PC-3 (cell line): Measurements from ENCODE around the gene SERPINA9. TPM values are rescaled to one million over a fixed set of nuclear protein-coding genes. Genes with fewer than 3 reads are reported as not detected.

ENCODE experiments used
- ATAC-seq: fragments of 200-7000 bp; cut with Tn5 transposase; 2 replicates; pipeline ENCODE4 v1.9.1; 2020; ENCODE audit warnings: mild to moderate bottlenecking, moderate library complexity
- BruUV-seq: library from RNA; stranded (reverse); fragments of 400-500 nt; replicated peaks from 2 replicates; lab custom pipeline; 2021; lab: Mats Ljungman, UMichigan
- CTCF ChIA-PET: fragments of 300-600 bp; sonication (Branson Sonifier 250); formaldehyde crosslinking; loops from one replicate; lab custom pipeline; 2022; ENCODE audit warnings: antibody characterized with exemption; lab: Charles Lee
- POLR2A ChIA-PET: fragments of 300-600 bp; sonication (Branson Sonifier 250); formaldehyde crosslinking; loops from one replicate; lab custom pipeline; 2022; ENCODE audit warnings: antibody characterized with exemption; ENCODE audit not compliant: unreplicated experiment; lab: Charles Lee
- DNase-seq: peaks from one replicate; pipeline ENCODE4 v3.0.0-alpha.2; 2015
- H2AFZ ChIP-seq: fragments of 300-600 bp; sonication (generic); 2 replicates; pipeline ENCODE4 v1.6.0; 2016; ENCODE audit warnings: antibody characterized with exemption, low read length
- H3F3A ChIP-seq: fragments of 300-600 bp; sonication (generic); one replicate; pipeline ENCODE4 v1.6.0; 2017; ENCODE audit warnings: antibody characterized with exemption, low read length, control low read depth, mild to moderate bottlenecking; ENCODE audit not compliant: unreplicated experiment
- H3K27ac ChIP-seq: fragments of 300-600 bp; sonication (generic); 2 replicates; pipeline ENCODE4 v1.5.1; 2016; ENCODE audit warnings: mild to moderate bottlenecking, low read length
- H3K27me3 ChIP-seq: fragments of 300-600 bp; sonication (generic); 2 replicates; pipeline ENCODE4 v1.6.1; 2016; ENCODE audit warnings: low read length, mixed read lengths
- H3K36me3 ChIP-seq: fragments of 300-600 bp; sonication (generic); 2 replicates; pipeline ENCODE4 v1.6.1; 2016; ENCODE audit warnings: low read depth, mixed run types, low read length, mixed read lengths
- H3K4me1 ChIP-seq: fragments of 300-600 bp; sonication (generic); 2 replicates; pipeline ENCODE4 v1.5.1; 2016; ENCODE audit warnings: low read length; ENCODE audit not compliant: insufficient read depth
- H3K4me2 ChIP-seq: fragments of 300-600 bp; sonication (generic); 2 replicates; pipeline ENCODE4 v1.6.0; 2016; ENCODE audit warnings: low read length
- H3K4me3 ChIP-seq: fragments of 300-600 bp; sonication (generic); 2 replicates; pipeline ENCODE4 v1.5.1; 2016; ENCODE audit warnings: mild to moderate bottlenecking, low read length, mixed read lengths
- H3K79me2 ChIP-seq: fragments of 300-600 bp; sonication (generic); 2 replicates; pipeline ENCODE4 v1.6.1; 2017; ENCODE audit warnings: low read length, mixed read lengths
- H3K9ac ChIP-seq: fragments of 300-600 bp; sonication (generic); 2 replicates; pipeline ENCODE4 v1.6.0; 2016; ENCODE audit warnings: mild to moderate bottlenecking, low read length
- H3K9me2 ChIP-seq: fragments of 300-600 bp; sonication (generic); replicated peaks from 2 replicates; pipeline ENCODE4 v1.6.1; 2016; ENCODE audit warnings: mixed run types, low read length, mixed read lengths
- H3K9me3 ChIP-seq: fragments of 300-600 bp; sonication (generic); 2 replicates; pipeline ENCODE4 v1.6.1; 2016; ENCODE audit warnings: low read length, mixed read lengths
- H4K20me1 ChIP-seq: fragments of 300-600 bp; sonication (generic); 2 replicates; pipeline ENCODE4 v1.6.1; 2016; ENCODE audit warnings: low read length, mixed read lengths
- CTCF ChIP-seq: fragments of 300-600 bp; sonication (generic); conservative IDR thresholded peaks from 2 replicates; pipeline ENCODE4 v1.5.1; 2017; ENCODE audit warnings: antibody characterized with exemption, low read depth, mild to moderate bottlenecking, low read length
- EZH2 ChIP-seq: fragments of 300-600 bp; sonication (generic); IDR thresholded peaks from one replicate; pipeline ENCODE4 v1.6.1; 2017; ENCODE audit warnings: antibody characterized with exemption, mild to moderate bottlenecking, low read length; ENCODE audit not compliant: unreplicated experiment
- EZH2phosphoT487 ChIP-seq: fragments of 300-600 bp; sonication (generic); IDR thresholded peaks from 2 replicates; pipeline ENCODE4 v1.6.1; 2018; ENCODE audit warnings: mild to moderate bottlenecking, antibody characterized with exemption, low read length, borderline replicate concordance
- intact Hi-C: fragments of 100-400 bp; cut with micrococcal nuclease; formaldehyde crosslinking; loops from 2 replicates; pipeline ENCODE4 v1.9.0; 2023
- total RNA-seq: library from RNA; depleted of rRNA; stranded (reverse); fragments of >200 nt; gene quantifications from 2 replicates; pipeline ENCODE4 v1.2.3, GENCODE V29; 2014

SERPINA9 gene
- total RNA-seq, 1 experiment from 2014 or later, result not detected

DNA sequence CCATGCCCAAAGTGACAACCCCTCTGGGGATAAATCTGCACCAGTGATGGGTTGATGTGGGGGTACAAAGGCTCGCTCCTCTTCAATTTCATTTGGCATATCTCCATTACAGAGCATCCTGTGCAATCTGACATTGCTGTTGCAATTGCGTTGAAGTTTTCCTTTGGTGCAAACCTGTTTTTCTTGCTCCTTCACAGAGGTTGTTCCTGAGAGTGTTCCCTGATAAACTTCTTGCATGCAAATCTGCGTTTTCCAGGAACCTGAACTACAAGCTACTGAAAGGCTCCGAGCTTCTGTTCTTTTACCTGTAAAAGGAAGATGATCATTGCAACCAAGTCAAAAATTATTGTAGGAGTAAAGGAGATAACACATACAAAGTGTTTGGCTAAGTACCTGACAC is 49.5 kb downstream of the SERPINA9 start:
- ATAC-seq, result no peak
- no peaks in the 10 kb centered on the region for H3K36me3 ChIP-seq
- ChIA-PET CTCF (no interaction called here), POLR2A (no interaction called here)
- H3K27ac ChIP-seq, result no peak overlapping the region
- H3F3A ChIP-seq, result no peaks in the 10 kb centered on the region
- TF ChIP-seq EZH2phosphoT487 (no peak), EZH2 (no peak), CTCF (no peak)
- H3K4me3 ChIP-seq, result no peak overlapping the region
- no peak overlapping the region for H3K4me2 ChIP-seq
- BruUV-seq, result no TSS peak
- no peaks in the 10 kb centered on the region for H3K4me1 ChIP-seq
- no peaks in the 10 kb centered on the region for H4K20me1 ChIP-seq
- no peaks in the 10 kb centered on the region for H3K79me2 ChIP-seq
- H3K9me3 ChIP-seq, result no peaks in the 10 kb centered on the region
- H3K9ac ChIP-seq, result no peak overlapping the region
- DNase-seq, result no peak
- peaks cover 44% of the 10 kb centered on the region for H3K27me3 ChIP-seq
- H2AFZ ChIP-seq, result no peak overlapping the region
- intact Hi-C loops, result no loop called here
- no peaks in the 10 kb centered on the region for H3K9me2 ChIP-seq

DNA sequence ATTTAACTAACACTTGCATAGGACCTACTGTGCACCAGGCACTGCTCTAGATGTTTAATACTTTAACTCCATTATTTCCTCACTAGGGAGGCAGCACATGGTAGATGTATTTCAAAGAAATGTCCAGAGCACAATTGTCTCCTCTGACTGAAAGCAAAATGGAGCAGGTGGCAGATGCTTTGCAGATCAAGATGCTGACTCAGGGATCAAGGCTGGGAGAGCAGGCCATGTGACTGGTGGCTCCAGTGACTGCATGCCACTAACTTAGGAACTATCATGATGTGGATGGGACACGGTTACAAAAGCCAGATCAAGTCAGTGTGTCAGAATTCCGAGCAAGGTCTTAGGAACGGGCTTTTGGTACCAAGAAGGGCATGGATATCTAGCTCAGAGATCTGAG is 51.6 kb downstream of the SERPINA9 start:
- no peak for DNase-seq
- Histone ChIP-seq H3K27me3 (peaks cover 42% of the 10 kb centered on the region), H3K9me3 (no peaks in the 10 kb centered on the region), H3K9ac (no peak overlapping the region), H3K4me2 (no peak overlapping the region), H3F3A (no peaks in the 10 kb centered on the region), H3K9me2 (no peaks in the 10 kb centered on the region), H3K4me1 (no peaks in the 10 kb centered on the region), H3K27ac (no peak overlapping the region), H3K79me2 (no peaks in the 10 kb centered on the region), H4K20me1 (no peaks in the 10 kb centered on the region), H3K36me3 (no peaks in the 10 kb centered on the region), H2AFZ (no peak overlapping the region), H3K4me3 (no peak overlapping the region)
- CTCF ChIA-PET, result no interaction called here
- POLR2A ChIA-PET, result no interaction called here
- ATAC-seq, result no peak
- intact Hi-C loops, result no loop called here
- BruUV-seq, result no TSS peak
- TF ChIP-seq CTCF (no peak), EZH2phosphoT487 (no peak), EZH2 (no peak)

- Histone ChIP-seq H3K9me3 (no peaks in the 10 kb centered on the region), H2AFZ (no peak overlapping the region), H3K27ac (no peak overlapping the region), H3K36me3 (no peaks in the 10 kb centered on the region), H3K27me3 (peaks cover 35% of the 10 kb centered on the region), H4K20me1 (no peaks in the 10 kb centered on the region), H3K4me3 (no peak overlapping the region), H3K4me1 (no peaks in the 10 kb centered on the region), H3K4me2 (no peak overlapping the region), H3F3A (no peaks in the 10 kb centered on the region), H3K9me2 (no peaks in the 10 kb centered on the region), H3K9ac (no peak overlapping the region), H3K79me2 (no peaks in the 10 kb centered on the region)
- POLR2A ChIA-PET, result no interaction called here
- intact Hi-C loops, result no loop called here
- no peak for TF ChIP-seq EZH2phosphoT487
- peak; percentile 70 for TF ChIP-seq CTCF
- peak; percentile 66 for DNase-seq
- ATAC-seq, result no peak
- no TSS peak for BruUV-seq
- CTCF ChIA-PET, result interaction anchor here (1.0 kb wide), 1 partner anchor 63 kb away, joined by 3 read pairs; no protein-coding TSS in a partner anchor
These were observed 52.4 kb downstream of the SERPINA9 start for GRCh38 chr14:94423453-94424056.
